WTC11 (cell line): ENCODE results near the gene LRRC4B. TPM values are rescaled to one million over a fixed set of nuclear protein-coding genes. Genes with fewer than 3 reads are reported as not detected.
"Not testable (repeated sequence)": the region's sequence is repeated elsewhere in the genome, so short reads cannot be mapped to it uniquely, and the experiment has no call there.

Source experiments
- ATAC-seq: fragments of 200-7000 bp; cut with Tn5 transposase; 2 replicates; pipeline ENCODE4 v1.10.0; 2021; ENCODE audit warnings: mild to moderate bottlenecking, moderate library complexity
- CTCF ChIA-PET: fragments of 300-600 bp; sonication (Branson Sonifier 250); formaldehyde crosslinking; loops from one replicate; lab custom pipeline; 2021; ENCODE audit warnings: antibody characterized with exemption; lab: Charles Lee
- POLR2A ChIA-PET: fragments of 350-600 bp; sonication (Branson Sonifier 250); formaldehyde crosslinking; loops from one replicate; lab custom pipeline; 2021; ENCODE audit warnings: antibody characterized with exemption; lab: Charles Lee
- DNase-seq: peaks from one replicate; pipeline ENCODE4 v3.0.0; 2021; ENCODE audit warnings: low spot score
- H3K27ac Mint-ChIP-seq: 2 replicates; pipeline ENCODE4 v1.8.0; 2021; ENCODE audit warnings: mixed read lengths
- H3K27me3 Mint-ChIP-seq: 2 replicates; pipeline ENCODE4 v1.8.0; 2021; ENCODE audit warnings: low read depth, mild to moderate bottlenecking, moderate library complexity, mixed read lengths
- H3K36me3 Mint-ChIP-seq: 2 replicates; pipeline ENCODE4 v1.8.0; 2021; ENCODE audit warnings: mixed read lengths
- H3K4me1 Mint-ChIP-seq: 2 replicates; pipeline ENCODE4 v1.8.0; 2022; ENCODE audit warnings: mixed read lengths
- H3K4me3 Mint-ChIP-seq: 2 replicates; pipeline ENCODE4 v1.8.0; 2021; ENCODE audit warnings: mild to moderate bottlenecking, moderate library complexity, mixed read lengths
- H3K9me3 Mint-ChIP-seq: 2 replicates; pipeline ENCODE4 v1.8.0; 2021; ENCODE audit warnings: mixed read lengths
- JAZF1 ChIP-seq: fragments of 250-450 bp; sonication (Bioruptor Pico); IDR thresholded peaks from 2 replicates; pipeline ENCODE4 v1.9.0; 2021; ENCODE audit warnings: moderate library complexity, mild to moderate bottlenecking, inconsistent platforms
- NFYB ChIP-seq: sonication (generic); formaldehyde crosslinking; conservative IDR thresholded peaks from 2 replicates; pipeline ENCODE4 v1.8.0; 2022; ENCODE audit warnings: low read depth, missing genetic modification reagents
- NR2C2 ChIP-seq: sonication (generic); formaldehyde crosslinking; IDR thresholded peaks from 2 replicates; pipeline ENCODE4 v1.8.0; 2022; ENCODE audit warnings: mild to moderate bottlenecking, missing genetic modification reagents
- TEAD1 ChIP-seq: sonication (generic); formaldehyde crosslinking; IDR thresholded peaks from 2 replicates; pipeline ENCODE4 v1.8.0; 2022; ENCODE audit warnings: mild to moderate bottlenecking, missing genetic modification reagents
- ZBTB21 ChIP-seq: sonication (generic); formaldehyde crosslinking; IDR thresholded peaks from 2 replicates; pipeline ENCODE4 v1.8.1; 2023; ENCODE audit warnings: mild to moderate bottlenecking, missing genetic modification reagents, borderline replicate concordance
- ZNF219 ChIP-seq: sonication (generic); formaldehyde crosslinking; IDR thresholded peaks from 2 replicates; pipeline ENCODE4 v1.8.0; 2023; ENCODE audit warnings: missing genetic modification reagents, mild to moderate bottlenecking, borderline replicate concordance
- total RNA-seq: library from RNA; stranded (reverse); gene quantifications from 3 replicates; pipeline ENCODE4 v1.2.3, GENCODE V29; 2021
- TF ChIP-seq, protein P1 (sequence below): sonication (generic); formaldehyde crosslinking; IDR thresholded peaks from 2 replicates; pipeline ENCODE4 v1.8.1; 2023; ENCODE audit warnings: mild to moderate bottlenecking, moderate library complexity, missing genetic modification reagents
- TF ChIP-seq, protein P2 (sequence below): sonication (generic); formaldehyde crosslinking; IDR thresholded peaks from 2 replicates; pipeline ENCODE4 v1.8.1; 2022; ENCODE audit warnings: low read depth, missing genetic modification reagents, borderline replicate concordance
- TF ChIP-seq, protein P3 (sequence below): sonication (generic); formaldehyde crosslinking; IDR thresholded peaks from 2 replicates; pipeline ENCODE4 v1.8.1; 2023; ENCODE audit warnings: mild to moderate bottlenecking, missing genetic modification reagents
- TF ChIP-seq, protein P4 (sequence below): sonication (generic); formaldehyde crosslinking; IDR thresholded peaks from 2 replicates; pipeline ENCODE4 v1.8.0; 2022; ENCODE audit warnings: mild to moderate bottlenecking, missing genetic modification reagents
- TF ChIP-seq, protein P5 (sequence below): fragments of 200-600 bp; IDR thresholded peaks from 2 replicates; pipeline ENCODE4 v1.8.0; 2022; ENCODE audit warnings: antibody characterized with exemption

Gene LRRC4B
- total RNA-seq, 1 experiment from 2014 or later, result 10.0 TPM

DNA sequence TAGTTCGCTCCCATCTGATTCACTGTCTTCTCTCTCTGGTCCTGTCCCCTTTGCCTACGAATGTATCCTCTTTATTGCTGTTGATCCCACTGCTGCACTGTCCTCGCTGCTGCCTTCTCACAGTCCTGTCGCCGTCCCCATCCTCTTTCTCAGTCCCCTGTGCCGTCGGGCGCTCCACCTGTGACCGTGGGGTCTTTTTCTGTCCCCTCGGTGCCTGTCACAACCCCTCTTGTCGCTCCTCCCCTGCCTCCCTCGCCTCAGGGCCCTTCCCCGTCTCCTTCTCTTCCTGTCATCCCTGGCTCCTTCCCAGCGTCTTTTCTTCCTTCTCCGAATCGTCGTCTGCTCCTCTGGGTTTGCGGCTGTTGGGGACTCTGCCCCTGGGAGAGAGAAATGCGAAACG is 39.2 kb upstream of the LRRC4B start (continued):
- TF ChIP-seq, protein P1, sequence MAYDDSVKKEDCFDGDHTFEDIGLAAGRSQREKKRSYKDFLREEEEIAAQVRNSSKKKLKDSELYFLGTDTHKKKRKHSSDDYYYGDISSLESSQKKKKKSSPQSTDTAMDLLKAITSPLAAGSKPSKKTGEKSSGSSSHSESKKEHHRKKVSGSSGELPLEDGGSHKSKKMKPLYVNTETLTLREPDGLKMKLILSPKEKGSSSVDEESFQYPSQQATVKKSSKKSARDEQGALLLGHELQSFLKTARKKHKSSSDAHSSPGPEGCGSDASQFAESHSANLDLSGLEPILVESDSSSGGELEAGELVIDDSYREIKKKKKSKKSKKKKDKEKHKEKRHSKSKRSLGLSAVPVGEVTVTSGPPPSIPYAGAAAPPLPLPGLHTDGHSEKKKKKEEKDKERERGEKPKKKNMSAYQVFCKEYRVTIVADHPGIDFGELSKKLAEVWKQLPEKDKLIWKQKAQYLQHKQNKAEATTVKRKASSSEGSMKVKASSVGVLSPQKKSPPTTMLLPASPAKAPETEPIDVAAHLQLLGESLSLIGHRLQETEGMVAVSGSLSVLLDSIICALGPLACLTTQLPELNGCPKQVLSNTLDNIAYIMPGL (CRISPR knock-in tag), result no peak
- TF ChIP-seq NR2C2 (no peak), ZNF219 (CRISPR knock-in tag) (no peak), JAZF1 (CRISPR knock-in tag) (no peak), ZBTB21 (CRISPR knock-in tag) (no peak), TEAD1 (CRISPR knock-in tag) (no peak)
- TF ChIP-seq, protein P2, sequence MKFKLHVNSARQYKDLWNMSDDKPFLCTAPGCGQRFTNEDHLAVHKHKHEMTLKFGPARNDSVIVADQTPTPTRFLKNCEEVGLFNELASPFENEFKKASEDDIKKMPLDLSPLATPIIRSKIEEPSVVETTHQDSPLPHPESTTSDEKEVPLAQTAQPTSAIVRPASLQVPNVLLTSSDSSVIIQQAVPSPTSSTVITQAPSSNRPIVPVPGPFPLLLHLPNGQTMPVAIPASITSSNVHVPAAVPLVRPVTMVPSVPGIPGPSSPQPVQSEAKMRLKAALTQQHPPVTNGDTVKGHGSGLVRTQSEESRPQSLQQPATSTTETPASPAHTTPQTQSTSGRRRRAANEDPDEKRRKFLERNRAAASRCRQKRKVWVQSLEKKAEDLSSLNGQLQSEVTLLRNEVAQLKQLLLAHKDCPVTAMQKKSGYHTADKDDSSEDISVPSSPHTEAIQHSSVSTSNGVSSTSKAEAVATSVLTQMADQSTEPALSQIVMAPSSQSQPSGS, result no peak
- TF ChIP-seq, protein P3, sequence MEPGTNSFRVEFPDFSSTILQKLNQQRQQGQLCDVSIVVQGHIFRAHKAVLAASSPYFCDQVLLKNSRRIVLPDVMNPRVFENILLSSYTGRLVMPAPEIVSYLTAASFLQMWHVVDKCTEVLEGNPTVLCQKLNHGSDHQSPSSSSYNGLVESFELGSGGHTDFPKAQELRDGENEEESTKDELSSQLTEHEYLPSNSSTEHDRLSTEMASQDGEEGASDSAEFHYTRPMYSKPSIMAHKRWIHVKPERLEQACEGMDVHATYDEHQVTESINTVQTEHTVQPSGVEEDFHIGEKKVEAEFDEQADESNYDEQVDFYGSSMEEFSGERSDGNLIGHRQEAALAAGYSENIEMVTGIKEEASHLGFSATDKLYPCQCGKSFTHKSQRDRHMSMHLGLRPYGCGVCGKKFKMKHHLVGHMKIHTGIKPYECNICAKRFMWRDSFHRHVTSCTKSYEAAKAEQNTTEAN (CRISPR knock-in tag), result no peak
- TF ChIP-seq, all 79 proteins: peak for 0

DNA sequence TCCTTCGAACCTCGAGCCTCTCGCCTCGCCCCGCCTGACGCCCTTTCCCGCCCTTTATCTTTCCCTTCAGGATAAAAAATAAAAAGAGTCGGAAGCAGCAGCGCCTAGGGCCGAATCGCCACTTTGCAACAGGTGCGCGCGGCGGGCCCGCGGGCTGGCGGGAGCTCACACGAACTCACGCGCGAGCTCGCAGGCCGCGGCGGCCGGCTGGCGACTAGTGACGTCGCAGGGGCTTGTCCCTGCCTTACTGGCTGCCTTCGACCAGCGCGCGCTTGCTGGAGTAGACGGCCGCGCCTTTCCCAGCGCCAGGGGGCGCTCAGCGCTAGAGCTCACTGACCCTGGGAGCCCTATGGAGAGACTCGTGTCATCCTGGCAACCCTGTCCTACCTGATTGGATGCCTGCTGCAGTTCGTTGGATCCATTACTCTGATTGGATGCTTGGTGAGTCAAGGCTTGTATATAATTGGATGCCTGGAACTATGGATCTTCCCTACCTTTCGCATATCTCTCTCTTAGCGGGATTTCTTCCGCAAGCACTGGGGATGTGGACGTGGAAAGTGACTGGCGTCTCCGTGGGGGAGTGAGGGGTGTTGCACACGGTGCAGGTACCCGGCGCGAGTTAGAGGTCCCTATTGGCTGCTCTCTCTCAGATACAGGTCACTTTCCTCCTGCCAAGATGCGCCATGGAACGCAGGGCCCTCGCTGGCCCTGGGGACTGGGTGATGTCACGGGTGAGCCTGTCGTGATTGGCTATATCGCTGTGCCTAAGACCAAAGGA is 38.0 kb upstream of the LRRC4B start:
- H3K27ac Mint-ChIP-seq, result peak overlapping the region; percentile 38; the same call in 1 of the 2 replicates
- TF ChIP-seq, protein P4, sequence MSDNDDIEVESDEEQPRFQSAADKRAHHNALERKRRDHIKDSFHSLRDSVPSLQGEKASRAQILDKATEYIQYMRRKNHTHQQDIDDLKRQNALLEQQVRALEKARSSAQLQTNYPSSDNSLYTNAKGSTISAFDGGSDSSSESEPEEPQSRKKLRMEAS (CRISPR knock-in tag), result peak; percentile 88
- TF ChIP-seq, protein P5, sequence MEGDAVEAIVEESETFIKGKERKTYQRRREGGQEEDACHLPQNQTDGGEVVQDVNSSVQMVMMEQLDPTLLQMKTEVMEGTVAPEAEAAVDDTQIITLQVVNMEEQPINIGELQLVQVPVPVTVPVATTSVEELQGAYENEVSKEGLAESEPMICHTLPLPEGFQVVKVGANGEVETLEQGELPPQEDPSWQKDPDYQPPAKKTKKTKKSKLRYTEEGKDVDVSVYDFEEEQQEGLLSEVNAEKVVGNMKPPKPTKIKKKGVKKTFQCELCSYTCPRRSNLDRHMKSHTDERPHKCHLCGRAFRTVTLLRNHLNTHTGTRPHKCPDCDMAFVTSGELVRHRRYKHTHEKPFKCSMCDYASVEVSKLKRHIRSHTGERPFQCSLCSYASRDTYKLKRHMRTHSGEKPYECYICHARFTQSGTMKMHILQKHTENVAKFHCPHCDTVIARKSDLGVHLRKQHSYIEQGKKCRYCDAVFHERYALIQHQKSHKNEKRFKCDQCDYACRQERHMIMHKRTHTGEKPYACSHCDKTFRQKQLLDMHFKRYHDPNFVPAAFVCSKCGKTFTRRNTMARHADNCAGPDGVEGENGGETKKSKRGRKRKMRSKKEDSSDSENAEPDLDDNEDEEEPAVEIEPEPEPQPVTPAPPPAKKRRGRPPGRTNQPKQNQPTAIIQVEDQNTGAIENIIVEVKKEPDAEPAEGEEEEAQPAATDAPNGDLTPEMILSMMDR, result peak; percentile 33; the same call in 1 of the 2 replicates
- peak; percentile 69 for TF ChIP-seq NFYB (CRISPR knock-in tag)
- TF ChIP-seq, protein P1 (CRISPR knock-in tag), result 0 out of 2 replicates have a peak, but pooled peaks have one; percentile 26
- peak; percentile 69 for ATAC-seq
- POLR2A ChIA-PET, result not testable (repeated sequence)
- H3K4me1 Mint-ChIP-seq, result peaks cover 12% of the 10 kb centered on the region; the same call in 1 of the 2 replicates
- peaks cover 86% of the 10 kb centered on the region for H3K27me3 Mint-ChIP-seq
- CTCF ChIA-PET, result interaction anchor here (0.6 to 2.4 kb wide), 14 partner anchors 12 to 245 kb away, joined by 3 to 21 read pairs (median 4); partner anchors contain the start of gene C19orf81
- peak overlapping the region; percentile 53 for H3K4me3 Mint-ChIP-seq
- peaks cover 22% of the 10 kb centered on the region for H3K36me3 Mint-ChIP-seq
- peaks cover 34% of the 10 kb centered on the region for H3K9me3 Mint-ChIP-seq
- DNase-seq, result peak; percentile 64
